GM10266 (cell line): ENCODE data around the gene C17orf78.

Experiments
- DNase-seq: peaks from one replicate; pipeline ENCODE4 v3.0.0; 2012; ENCODE audit errors: extremely low spot score
- CTCF ChIP-seq: IDR thresholded peaks from 2 replicates; pipeline ENCODE4 v1.5.1; 2012; ENCODE audit warnings: mild to moderate bottlenecking, low read depth; ENCODE audit not compliant: control insufficient read depth, insufficient read depth; ENCODE audit errors: missing control alignments

The C17orf78 gene

DNA sequence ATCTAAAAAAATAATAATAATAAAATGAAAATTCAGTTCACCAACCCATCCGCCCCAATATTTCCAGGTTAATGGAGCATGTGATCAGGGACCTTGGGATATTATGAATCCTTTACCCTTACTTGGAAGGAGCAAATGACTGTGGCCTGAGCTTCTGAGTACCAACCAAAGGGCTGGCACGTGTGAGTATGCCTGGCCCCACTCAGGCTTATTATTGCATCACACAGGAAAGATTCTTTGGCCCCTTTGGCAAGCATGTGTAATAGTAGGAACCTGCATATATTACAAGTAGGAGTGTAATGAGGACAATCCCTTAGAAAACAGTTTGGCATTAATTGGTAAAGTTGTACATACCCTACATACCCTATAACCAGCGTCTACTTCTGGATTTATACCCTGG, 7.2 kb upstream of the C17orf78 start:
- no peak for TF ChIP-seq CTCF
- DNase-seq: no peak

DNA sequence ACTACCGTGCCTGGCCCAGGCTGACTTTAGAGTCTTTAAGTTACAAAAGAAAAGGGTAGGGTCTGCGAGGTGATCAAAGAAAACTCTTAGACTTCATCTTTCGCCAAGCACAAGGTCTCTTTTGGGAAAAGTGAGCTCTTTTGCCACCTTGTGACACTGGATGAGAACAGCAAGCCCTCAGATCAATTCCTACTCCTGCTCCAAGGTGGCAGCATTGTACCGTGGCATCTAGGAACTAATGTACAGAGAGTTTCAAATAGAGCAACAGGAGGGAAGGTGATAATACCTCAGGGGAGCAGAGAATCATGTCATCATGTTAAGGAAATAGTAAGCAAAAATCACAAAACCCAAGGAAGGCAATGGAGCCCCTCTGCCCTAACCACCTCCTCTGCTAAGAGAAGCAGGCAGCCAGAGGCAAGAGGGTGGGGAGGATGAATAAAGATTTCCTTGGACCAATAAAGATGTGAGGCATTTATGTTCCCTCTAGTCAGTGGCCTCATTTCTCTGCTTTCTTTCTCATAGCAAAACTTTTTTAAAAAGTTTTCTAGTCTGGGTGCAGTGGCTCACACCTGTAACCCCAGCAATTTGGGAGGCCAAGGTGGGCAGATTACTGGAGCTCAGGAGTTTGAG, 2.1 kb upstream of the C17orf78 start:
- peak; percentile 76 for DNase-seq
- peak; percentile 99 for TF ChIP-seq CTCF

DNA sequence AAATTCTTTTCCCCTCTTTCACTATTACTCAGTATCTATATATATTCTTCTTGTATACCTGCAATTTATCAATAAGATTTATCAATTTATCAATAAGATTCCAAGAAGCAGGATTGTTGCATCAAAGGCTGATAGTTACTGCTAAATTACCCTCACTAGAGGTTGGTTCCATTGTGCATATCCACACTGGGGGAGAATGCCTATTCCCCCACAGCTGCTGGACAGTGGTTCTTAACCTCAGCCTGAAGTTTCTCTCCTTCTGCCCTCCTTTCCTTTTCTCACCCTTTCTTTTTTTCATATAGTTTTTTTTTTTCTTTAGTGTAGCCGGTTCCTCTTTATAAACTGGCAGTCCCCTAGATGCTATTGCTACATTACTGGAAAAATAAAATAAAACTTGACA, 6.3 kb downstream of the C17orf78 start:
- no peak for DNase-seq
- TF ChIP-seq CTCF: no peak

- no peak for TF ChIP-seq CTCF
- DNase-seq: no peak
These were observed 8.9 kb downstream of the C17orf78 start for GRCh38 chr17:37384560-37385149.

- no peak for TF ChIP-seq CTCF
- DNase-seq: no peak
These were observed 9.7 kb downstream of the C17orf78 start for GRCh38 chr17:37385474-37385990.

- TF ChIP-seq CTCF: no peak
- DNase-seq: no peak
These were observed 10.7 kb downstream of the C17orf78 start for GRCh38 chr17:37386462-37386861.

DNA sequence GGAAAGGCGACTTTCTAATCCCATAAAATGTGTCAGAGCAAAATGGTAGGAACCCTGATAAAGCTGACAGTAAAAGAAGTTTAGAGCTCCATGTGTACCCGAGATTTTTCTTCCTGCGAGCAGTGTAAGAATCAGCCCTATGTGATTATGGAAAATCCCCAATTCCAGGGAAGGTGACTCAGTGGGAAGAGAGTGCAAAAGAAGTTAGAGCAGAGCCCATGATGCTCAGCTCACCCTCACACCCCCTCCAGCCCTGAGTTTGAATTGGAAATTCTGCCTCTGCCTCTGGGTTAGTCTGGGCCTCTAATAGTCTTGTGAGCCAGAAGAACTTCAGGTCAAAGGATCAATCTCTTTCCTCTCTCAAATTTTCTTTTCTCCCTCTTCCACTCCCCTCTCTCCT, 12.5 kb downstream of the C17orf78 start:
- DNase-seq: no peak
- no peak for TF ChIP-seq CTCF
